NCI-H774 (cell line): Measurements from ENCODE around the gene PHKB.
"Not testable (repeated sequence)": the region's sequence is repeated elsewhere in the genome, so short reads cannot be mapped to it uniquely, and the experiment has no call there.

Source experiments
- DNase-seq: peaks from one replicate; lab custom pipeline; 2025; lab: John Stamatoyannopoulos, UW

PHKB gene

DNA sequence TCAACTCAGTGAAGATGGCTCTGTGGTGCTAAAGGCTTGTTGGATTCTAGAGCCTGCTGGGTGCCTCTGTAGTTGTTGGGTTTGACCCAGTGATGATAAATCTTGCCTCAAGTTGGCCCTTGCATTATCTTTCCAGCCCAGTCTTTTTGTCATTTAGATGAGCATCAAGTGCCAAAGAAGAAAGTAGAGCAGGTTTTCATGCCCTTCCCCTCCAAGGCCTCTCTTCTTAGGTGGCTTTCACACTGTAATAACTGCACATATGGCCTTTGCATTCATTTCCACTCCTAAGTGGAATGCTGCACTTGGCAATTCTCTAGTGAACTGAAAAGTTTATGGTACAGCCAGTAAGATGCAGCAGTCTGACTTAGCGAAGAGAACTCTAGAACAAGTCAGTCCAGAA, 165.1 kb downstream of the PHKB start:
- DNase-seq: no peak

DNA sequence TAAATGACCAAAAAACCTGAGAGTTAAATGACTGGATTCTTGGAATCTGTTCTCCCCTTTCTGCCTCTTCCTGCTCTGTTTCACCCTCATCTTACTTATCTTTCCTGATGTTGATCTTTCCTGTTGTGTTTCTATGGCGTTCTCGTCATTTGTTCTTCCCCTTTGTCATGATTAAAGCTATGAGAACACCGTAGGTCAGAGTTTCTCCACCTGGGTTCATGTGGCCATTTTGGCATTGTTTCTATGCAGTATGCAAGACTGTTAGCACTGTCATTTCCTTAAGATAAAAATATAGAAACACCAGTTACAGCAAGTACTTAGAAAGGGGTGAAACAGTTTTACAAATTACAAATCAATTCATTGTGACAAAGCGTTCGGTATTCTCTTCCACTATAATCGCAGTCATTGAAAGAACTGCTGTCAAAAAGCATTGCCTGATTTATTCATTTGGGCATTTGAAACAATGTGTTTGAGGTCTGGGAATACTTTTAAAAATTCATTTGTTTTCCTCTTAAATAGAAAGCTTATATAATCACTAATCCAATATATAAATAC, 166.0 kb downstream of the PHKB start:
- no peak for DNase-seq

DNA sequence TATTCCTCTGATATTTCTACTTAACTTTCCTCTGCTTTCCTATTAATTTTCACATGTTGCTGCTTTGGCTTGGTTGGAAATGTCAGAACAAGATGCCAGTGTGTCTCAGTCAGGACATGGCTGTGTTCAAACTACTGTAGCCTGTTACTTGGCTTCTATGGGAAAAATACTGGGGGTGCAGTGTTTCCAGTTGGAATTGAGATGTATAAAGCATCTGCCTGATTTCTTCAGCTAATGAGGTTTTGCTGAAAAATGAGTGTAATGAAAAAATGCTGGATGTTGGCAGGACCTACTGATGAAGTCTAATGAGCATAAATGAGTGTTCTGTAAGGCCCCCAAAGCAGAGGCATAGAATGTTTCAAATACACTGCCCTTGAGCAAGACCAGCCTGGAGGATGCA, 166.6 kb downstream of the PHKB start:
- DNase-seq: no peak

DNA sequence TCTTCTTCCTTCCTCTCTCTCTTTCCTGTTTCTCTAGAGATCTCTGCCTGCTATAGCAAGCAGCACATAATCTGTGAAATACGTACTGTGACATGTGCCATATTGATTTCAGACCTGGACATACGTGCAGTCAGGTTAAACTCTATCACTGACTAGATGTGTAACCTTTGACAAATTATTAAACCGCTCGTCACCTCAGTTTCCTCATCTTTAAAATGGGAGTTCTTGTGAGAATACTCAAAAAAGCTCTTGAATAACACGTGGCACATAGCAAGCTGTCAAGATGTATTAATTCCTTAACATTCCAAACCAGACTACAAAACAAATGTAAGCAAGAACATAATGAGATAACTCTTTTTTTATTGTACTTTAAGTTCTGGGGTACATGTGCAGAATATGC, 170.0 kb downstream of the PHKB start:
- DNase-seq: no peak

DNA sequence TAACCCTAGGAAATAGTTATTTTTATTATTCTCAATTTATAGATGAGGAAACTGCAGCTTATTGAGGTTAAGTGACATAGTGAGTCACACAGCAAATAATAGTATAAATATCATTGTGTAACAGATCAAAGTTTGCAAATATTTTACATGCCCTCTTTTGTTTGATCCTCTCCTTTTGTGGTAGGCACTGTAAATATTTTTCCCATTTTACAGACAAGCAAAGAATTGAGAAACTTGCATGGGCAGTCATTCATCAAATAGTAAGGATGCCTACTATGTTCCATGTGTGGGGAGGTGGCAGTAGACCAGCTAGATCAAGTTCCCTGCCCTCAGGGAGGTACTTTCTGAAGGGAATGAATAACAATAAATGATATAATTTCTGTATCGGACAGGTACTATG, 173.0 kb downstream of the PHKB start:
- DNase-seq: no peak

DNA sequence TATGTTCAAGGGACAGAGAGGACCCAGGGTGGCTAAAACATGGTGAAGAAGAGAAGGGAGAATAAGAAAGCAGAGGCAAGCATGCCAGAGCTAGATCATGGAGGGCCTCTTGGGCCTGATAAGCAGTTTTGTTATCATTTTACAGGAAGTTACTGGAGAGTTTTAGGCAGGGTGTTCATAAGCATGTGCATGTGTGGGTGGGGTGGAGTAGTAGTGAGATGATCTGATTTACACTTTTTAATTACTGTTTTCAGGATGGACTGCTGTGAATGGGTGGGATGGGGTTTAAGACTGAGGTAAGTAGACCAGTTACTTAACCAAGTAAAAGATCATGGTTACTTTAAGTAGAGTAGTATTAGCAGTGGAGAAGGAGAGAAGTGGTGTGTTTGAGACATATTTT, 173.6 kb downstream of the PHKB start:
- DNase-seq: no peak

DNA sequence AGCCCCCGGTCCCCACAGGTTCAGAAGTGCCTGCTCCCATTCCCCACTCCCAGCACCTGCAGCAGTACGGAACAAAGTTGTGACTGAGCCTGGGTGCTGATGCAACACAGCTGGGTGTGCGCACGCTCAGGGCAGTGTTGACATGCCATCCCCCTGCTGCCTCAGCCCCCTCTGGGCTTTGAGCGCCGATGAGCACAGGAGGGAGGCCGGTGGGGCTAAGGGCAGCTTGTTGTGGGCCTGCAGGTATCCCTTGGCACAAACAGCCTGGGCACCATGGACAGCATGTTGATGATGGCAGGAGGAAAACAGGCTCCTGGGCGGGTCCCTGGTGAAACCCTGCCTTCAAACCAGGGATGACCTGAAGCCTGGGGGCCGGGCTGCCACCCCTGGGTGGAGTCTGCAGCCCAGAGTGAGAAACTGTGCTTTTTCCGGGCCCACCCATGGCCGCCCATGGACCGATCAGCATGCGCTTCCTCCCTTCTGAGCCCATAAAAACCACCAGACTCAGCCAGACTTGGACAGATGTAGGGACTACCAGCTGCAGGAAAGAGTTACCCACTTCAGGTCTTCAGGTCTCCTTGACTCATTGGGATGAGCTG, 175.5 kb downstream of the PHKB start:
- no peak for DNase-seq

DNA sequence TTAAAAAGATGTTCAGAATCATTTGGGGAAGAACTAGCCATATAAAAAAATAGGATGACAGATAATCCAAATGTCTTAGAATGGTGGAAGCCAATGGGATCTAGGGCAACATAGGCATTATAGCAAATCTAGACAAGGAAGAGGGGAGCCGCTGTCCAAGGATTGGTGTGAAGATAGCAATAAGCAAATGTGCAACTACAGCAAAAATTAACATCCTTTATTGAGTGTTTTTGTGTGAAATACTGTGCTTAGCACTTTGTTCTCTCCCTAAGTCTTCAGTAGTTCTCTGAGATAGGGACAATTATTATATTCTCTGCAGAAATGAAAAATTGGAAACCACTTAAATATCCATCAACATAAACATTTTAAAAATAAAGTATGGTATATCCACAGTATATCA, 177.0 kb downstream of the PHKB start:
- no peak for DNase-seq

DNA sequence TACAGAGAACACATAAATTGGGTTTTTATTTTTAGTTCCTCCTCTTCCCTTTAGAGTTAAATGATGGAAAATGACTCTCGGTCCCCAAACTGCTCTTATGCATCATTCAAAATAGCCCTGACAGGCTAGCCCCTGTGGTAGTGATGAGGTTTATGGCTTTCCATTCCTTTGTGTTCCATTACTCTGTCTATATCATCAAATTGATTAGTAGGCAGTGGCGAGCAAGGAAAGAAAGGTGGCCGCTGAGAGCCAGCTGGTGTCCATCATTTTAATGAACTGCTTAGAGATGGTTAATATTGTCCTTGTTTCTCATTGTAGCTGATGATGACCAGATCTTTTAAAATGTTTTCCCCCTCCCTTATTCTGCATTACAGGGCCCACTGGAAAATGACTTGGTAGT, 179.5 kb downstream of the PHKB start:
- no peak for DNase-seq

DNA sequence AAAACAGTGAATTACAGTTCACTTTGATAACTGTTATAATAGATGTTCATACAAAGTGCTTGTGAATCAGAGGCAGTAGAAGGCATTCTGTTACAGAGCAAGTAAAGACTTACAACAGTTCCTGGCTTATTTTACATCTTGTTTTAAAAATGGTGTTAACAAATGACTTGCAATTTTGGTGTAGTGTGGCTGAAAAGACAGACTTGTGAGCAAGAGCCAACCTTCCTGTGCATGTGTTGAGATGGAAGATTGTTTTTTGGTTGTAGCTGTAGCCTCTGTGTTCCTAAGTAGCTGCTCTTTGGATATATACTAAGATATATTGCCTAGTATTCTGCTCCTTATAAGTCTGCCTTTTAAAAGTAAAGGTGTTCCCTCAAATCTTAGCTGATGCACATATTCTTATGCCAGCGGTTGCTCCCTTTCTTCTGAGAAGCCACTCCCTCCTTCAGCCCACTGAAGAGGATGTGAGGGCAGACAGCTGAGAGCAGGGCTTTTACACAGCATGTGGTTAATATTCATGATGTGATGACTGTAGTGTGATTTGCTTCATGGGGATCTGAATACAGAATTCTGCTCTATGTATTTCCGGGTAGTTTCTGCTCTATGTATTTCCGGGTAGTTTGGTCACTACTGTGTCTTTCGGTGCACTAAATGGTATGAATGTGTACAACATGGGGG, 182.3 kb downstream of the PHKB start:
- no peak for DNase-seq

DNA sequence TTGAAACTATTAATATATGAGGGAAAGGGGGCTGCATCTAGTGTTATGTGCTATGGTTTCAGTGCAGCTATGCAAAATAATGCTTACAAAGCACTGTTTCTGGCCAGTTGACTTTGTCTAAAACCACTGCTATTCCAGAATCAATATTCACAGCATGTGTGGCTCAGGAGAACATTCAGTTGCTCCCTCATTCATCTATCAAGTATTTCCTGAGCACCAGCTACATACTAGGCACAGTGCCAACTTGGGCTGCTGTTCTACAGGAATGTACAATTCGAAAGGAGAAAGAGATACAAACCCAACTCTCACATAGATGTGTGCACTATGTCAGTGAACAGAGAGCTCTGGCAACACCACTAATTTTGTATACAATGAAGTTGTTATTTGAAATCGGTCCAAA, 183.0 kb downstream of the PHKB start:
- no peak for DNase-seq

DNA sequence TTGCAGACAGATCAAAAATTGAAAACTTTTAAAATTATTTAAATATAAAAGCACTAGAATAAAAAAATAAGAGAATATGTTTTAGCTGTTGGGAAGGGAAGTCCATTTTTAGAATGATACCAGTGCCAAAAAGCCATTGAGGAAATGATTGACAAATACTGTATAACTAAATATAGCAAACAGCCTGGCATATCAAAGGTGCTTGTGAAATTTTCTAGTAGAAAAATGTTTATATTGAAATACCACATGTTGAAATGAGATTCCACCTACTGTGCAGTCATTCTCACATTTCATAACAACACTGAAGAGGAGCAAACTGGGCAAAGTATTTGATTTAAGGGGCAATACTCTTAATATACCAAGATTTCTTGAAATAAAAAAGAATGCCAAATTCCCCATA, 183.5 kb downstream of the PHKB start:
- no peak for DNase-seq

DNA sequence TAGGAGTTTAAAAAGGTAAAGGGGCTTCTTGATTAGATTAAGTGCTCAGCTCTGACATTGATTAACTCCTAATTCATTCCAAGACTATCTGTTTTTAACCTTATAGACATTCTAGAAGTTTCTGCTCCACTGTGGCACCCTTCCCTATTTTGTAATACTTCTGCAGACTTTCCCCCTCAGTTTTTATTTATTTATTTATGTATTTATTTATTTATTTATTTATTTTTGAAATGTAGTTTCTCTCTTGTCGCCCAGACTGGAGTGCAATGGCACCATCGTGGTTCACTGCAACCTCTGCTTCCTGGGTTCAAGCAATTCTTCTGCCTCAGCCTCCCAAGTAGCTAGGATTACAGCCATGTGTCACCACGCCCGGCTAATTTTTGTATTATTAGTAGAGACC, 185.8 kb downstream of the PHKB start:
- DNase-seq: no peak

DNA sequence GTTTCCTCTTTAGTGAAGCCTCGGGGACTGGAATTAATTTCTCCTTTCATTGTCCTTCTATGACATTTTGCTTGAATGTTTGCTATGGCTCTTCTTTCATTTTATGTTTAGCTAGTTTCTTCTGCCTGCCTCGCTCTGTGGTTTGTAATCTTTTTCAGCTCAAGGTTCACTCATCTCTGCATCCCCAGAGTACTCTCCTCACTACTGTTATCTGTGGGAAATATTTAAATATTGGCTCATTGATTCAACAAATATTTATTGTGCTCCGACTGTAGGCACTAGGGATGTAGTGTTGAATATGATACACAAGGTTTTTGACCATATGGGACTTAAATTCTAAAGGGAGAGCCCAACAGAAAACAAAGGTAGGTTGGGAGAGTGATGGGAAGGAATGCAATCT, 195.9 kb downstream of the PHKB start:
- no peak for DNase-seq

DNA sequence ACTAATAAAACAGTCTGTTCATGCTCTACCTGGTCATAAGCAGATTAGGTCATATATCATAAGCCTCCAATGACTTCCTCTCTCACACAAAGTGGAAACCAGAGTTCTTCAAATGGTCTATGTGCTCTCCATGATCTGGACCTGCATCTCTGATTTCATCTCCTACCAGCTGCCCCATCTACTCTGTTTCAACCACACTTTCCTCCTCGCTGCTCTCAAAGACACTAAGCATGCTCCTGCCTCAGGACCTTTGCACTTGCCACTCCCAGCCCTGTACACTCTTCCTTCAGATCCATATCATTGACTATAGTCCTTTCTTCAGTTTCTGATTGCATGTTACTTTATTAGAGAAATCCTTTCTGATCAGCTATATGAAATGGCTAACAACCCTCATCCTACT, 196.8 kb downstream of the PHKB start:
- no peak for DNase-seq

DNA sequence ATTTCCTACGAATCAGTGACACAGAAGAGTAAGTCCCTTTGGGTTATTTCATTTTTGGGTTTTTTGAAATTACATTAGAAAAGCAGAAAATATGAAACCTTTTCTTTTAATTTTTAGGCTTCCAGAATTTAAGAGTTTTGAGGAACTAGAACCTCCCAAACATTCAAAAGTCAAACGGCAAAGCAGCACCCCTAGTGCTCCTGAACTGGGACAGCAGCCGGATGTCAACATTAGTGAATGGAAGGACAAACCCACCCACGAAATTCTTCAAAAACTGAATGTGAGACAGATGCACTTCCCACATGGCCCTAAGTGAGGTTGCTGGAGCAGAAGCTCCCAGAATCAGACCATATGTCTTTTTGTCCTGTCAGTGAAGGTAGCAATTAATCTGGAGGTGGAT, 199.4 kb downstream of the PHKB start:
- DNase-seq: no peak

DNA sequence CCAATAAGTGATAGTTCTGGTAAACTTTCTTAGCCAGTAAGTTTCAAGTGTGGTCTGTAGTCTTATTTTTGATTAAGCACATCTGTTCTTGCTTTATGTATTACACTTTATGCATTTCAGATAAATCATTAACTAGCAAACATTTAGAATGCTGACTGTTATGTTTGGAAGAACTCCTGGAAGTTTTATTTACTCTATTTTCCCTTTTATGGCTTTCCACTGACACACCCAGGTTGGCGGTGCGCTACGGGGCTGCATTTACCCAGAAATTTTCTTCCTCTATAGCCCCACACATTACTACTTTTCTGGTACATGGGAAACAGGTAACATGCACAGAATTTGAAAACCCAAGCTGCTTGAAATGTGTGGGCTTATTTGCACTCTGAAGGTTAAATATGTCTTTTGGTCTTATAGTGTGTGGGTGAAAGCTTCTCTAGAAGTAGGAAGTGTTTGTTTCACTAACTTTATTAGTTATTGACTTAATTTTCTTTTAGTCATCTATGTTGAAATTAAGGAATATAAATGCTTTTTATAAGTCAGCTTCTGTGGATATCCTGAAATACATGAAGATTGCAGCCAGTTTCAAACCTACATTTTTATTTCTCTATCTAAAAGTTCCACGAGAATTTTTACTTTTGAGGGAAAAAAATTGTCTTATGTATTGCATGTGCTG, 203.7 kb downstream of the PHKB start:
- DNase-seq: no peak

DNA sequence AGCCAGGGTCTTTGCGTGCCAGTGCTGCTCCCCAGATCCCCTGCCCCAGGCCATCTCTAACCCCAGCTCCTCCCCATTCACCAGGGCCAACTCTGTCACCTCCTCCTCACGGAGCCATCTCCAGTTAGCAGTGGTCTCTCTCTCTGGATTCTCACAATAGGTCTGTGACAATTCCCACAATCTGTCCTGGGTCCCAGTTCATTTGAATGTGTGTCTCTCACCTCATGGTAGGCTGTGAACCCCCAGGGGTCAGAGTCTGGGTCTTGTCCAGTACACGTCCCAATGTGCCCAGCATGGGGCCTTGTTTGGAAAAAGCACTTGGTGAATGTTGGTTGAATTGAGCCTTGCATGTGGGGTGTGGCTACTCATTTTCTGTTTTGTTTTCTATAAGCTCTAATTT, 205.3 kb downstream of the PHKB start:
- DNase-seq: no peak

DNA sequence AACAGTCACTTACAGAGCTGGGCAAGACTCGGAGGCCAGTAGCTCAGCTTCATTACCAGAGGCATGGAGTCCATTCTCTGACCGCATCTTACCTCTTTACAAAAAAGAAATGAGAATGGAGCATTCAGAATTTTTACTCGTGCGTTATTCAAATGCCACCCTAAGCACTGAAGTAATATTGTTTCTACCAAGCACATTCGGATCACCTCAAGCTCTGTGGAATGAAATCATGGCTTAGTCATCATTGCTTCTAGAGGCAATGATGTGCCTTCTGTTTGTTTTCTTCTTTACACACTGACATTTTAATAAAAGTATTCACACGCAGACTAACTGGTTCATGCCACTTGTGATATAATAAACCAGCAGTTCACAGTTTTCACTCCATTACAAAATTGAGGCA, 206.8 kb downstream of the PHKB start:
- DNase-seq: no peak

DNA sequence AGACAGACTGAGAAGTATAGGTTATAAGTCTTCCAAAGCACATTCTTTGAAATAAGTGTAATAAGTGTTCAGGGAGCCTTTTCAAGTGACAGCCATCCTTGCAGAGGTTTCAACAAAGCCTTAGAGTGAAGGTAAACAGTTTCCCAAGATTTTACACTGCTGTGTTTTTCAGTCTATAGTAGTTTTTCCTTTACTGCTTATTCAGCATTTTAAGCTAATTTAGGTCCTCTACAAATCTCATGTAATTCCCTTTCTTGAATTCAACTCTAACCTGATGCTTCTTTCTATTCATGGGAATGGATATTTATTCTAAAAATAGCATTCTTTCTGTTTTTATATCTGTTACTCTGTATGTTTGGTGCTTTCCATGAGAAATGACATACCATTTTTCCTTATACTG, 211.3 kb downstream of the PHKB start:
- DNase-seq: no peak

DNA sequence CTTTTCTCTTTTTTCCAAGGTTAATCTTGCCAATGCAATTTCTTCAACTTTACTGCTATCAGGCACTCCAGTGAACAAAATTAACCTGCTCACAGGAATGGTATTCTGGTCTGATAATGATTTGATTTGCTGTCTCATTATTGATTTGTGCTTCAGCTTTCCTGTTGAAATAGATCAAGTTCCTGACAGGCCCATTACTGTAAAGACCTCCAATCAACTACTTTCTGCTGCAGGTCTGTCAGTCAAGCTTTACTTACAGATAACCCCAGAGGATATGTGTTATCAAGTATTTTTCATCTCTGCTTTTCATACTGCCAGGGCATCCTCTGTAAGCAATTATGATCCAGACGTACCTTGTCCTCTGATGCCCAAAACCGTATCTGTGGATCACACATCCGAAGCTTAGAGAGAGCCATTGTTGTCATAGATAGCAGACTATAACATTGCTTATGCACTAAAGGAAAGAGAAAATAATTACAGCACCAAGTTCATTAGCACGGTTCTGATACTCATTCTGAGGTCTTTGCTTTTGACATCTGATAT, 215.6 kb downstream of the PHKB start:
- DNase-seq: no peak

DNA sequence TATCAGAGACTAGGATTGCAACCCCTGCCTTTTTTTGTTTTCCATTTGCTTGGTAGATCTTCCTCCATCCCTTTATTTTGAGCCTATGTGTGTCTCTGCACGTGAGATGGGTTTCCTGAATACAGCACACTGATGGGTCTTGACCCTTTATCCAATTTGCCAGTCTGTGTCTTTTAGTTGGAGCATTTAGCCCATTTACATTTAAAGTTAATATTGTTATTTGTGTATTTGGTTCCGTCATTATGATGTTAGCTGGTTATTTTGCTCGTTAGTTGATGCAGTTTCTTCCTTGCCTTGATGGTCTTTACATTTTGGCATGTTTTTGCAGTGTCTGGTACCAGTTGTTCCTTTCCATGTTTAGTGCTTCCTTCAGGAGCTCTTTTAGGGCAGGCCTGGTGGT, 220.4 kb downstream of the PHKB start:
- DNase-seq: not testable (repeated sequence)

DNA sequence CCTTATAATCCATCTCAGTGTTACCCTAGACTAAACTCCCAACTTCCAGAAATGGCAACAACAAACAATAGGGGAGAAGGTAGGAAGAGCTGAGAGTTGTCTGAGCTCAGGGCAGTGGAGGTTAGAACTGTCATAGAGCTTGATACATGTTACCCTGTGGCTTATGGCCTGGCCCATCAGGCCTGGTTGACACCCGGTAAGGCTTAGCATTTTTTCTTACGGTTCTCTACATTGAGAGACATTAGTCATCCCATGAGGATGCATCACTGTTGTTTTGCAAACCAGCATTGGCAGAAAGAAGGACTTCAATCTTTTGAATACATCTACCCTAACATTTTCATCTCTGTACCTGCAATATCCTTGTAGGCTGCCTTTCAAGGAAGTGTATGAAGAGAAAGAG, 226.6 kb downstream of the PHKB start:
- no peak for DNase-seq
